Germinal center (tissue), 1 donor: Measurements from ENCODE around the gene TRIAP1.

Experiments
- DNase-seq: peaks from one replicate; pipeline ENCODE4 v3.0.0; 2012; ENCODE audit warnings: mixed read lengths, low spot score

The TRIAP1 gene

DNA sequence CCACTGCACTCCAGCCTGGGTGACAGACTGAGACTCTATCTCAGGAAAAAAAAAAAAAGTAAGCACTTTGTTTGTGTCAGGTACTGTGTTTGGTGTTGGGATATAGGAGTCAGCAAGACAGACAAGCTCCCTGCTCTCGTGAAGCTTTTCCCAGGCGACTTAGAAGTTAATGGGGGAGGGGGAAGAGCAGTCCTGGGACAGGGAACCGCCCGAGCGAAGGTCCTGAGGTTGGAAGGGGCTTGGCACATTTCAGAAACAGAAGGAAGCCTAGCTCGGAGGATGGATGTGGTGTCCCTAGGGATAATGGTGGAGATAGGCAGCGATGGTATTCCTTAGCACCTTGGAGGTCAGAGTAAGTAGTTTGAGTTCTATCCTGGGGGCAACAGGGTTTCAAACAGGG is 16.8 kb downstream of the TRIAP1 start:
- no peak for DNase-seq

DNA sequence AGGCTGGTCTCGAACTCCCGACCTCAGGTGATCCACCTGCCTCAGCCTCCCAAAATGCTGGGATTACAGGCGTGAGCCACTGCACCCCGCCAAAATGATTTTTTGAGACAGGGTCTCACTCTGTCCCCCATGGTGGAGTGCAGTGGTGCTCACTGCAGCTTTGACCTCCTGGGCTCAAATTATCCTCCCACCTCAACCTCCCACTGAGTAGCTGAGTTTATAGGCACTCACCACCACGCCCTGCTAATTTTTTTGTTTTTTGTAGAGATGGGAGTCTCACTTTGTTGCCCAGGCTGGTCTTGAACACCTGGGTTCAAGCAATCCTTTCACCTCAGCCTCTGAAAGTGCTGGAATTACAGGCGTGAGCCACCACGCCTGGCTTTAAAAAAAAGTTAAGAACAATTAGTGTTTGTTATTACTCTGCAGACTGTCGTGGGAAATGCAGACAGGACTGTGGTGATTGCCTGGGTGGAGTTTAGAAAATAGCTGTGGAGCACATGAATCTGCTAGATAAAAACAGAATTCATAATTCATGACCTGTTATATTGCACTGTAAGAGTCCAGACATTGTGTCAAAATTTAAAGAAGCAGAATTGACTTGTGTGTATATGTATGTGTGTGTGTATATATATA is 17.5 kb downstream of the TRIAP1 start:
- DNase-seq: no peak

DNA sequence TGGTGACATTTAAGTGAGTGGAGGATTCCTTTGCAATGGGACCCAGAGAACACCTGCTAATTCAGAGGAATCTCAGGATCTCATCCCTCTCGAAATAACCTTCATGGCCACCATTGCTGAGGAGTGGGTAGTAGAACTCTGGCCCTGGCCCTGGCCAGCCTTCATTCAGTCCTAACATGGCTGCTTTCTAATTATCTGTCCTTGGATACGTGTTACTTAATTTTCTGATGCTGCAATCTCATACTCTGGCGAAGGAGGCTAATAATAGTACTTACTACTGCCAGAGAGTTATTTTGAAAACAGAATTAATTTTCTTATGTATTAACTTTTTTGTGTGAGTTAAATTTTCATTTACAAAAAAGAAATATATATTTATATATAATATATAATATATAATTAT is 20.4 kb downstream of the TRIAP1 start:
- DNase-seq: no peak

DNA sequence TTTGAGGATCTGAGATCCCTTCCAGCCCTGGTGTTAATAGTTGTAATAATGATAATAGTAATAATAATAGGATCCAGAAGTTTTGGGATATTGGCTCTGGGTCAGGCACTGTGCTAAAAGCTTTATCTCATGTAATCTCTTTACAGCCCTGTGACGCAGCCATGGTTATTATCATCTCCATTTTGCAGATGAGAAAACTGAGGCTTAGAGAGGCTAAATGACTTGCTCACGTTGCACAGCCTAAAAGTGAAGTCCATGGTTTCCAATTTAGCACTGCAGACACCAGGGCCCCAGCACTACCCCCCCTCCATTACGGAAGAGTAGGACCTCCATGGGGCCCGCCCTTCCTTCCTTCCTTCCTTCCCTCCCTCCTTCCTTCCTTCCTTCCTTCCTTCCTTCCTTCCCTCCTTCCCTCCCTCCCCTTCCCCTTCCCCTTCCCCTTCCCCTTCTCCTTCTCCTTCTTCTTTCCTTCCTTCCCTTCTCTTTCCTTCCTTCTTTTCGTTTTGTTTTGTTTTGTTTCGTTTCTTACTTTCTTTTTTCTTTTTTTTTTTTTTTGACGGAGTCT is 23.2 kb downstream of the TRIAP1 start:
- no peak for DNase-seq

DNA sequence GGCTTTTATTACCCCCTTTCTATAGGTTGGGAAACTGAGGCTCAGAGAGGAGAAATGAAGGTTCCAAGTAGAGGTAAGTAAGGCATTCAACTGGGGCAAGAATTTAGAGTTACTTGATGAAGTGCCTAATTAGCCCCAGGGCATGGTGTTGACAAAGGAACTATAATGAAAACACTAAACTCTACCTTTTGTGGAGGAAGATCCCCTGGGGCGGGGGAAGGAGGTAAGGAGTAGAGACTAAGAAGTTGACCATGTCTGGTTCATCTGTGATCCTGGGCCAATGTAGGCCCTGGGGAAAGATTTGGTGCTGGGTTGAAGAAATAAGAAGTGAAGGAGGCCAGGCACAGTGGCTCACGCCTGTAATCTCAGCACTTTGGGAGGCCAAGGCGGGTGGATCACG is 24.5 kb downstream of the TRIAP1 start:
- DNase-seq: no peak

DNA sequence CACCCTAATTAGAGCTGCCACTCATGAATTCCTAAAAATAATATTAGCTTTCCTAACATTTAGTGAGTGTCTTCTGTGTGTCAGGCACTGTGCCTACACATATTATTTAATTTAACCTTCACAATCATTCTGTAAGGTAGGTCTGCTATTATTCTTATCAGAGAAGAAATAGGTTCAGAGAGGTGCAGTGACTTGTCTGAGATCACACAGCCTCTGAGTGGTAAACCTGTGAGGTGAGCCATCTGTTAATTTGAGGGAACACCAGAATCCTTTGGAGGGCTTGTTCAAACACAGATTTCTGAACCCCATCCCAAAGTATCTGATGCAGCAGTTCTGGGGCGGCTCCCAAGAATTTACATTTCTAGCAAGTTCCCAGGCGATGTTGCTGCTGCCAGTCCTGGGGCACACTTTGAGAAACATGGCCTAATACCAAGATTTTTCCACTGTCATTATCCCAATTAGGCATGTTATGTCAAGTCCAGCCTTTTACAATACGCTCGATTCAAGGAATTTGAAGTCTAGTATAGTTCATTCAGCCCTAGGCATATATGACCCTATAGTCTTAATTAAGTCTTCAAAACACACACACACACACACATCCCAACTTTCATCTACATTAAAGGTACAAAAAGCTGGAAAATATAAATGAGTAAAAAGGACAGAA is 28.1 kb downstream of the TRIAP1 start:
- DNase-seq: no peak

DNA sequence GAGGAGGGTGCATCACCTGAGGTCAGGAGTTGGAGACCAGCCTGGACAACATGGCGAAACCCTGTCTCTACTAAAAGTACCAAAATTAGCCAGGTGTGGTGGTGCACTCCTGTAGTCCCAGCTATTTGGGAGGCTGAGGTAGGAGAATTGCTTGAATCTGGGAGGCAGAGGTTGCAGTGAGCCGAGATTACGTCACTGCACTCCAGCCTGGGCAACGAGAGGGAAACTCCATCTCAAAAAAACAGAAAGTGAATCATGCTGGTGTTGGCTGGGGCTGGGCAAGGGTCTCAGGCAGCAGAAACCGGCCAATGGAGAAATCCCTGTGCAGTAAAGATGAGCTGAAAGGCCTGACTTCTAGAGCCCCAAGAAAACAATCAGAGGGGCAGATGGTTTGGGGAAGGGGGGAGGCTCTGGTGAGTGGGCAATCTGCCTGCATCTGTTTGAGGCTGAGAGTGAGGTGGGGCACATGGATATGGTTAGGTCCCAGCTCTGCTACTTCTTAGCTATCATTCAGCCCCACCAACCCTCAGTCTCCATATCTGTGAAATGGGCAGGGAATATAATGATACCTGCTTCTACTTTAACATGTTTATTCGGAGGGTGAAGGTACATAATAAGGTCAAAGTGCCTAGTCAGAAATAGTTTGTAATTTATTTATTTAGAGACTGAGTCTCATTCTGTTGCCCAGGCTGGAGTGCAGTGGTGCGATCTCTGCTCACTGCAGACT is 29.5 kb downstream of the TRIAP1 start:
- DNase-seq: no peak

DNA sequence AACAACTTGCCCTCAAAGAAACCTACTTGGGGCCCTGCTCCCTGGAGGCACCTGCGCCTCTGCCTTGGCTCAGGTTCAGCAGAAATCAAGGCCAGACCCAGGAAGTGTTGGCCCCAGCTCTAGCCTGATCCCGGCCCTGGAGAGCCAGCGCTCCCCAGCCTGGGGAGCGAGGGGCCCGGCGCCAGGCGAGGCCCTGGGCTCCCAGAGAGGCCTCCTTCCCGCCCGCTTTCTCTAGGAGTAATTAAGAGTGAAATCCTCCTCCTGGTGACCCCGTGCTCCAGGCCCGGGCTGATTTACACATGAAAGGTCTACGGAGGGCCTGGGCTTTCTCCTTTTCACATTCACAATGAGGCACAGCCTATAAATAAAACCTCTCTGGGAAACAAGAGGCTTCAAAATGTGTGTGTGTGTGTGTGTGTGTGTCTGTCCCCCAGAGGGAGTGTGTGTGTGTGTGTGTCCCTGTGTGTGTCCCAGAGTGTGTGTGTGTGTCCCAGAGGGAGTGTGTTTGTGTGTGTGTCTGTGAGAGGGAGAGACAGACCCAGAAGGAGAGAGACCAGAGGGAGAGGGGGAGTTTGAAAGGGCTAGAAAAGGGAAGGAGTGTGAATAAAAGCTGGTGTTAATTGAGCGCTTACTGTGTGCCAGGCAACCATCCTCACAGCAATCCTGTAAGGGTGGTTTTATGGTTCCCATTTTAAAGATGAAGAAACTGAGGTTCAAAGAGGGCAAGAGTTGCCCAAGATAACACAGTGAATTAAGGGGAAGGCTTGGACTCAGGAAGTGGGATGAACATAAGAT is 32.1 kb downstream of the TRIAP1 start:
- no peak for DNase-seq

DNA sequence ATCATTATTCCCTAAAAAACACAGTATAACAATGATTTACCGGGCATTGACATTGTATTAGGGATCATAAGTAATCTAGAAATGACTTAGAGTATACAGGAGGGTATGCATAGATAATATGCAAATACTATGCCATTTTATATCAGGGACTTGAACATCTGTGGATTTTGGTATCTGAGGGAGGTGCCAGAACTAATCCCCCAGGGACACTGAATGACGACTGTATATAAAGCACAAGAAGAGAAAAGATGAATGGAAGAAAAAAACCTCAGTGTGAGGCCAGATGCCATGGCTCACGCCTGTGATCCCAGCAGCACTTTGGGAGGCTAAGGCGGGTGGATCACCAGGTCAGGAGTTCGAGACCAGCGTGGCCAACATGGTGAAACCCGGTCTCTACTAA is 33.8 kb downstream of the TRIAP1 start:
- DNase-seq: no peak

DNA sequence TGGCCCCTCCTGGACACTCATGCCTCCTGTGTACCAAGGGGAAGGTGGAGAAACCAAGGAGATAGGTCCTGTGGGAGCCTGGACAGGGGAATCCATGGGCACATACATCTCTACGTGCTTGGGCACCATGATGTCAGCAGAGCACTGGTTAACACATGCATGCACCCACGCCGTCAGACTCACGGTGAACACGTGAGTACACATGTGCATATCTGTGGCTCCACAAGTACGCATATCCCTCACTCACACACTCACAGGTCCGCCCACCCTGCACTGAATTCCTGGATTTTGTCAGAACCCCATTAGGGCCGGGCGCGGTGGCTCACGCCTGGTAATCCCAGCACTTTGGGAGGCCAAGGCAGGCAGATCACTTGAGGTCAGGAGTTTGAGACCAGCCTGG is 37.4 kb downstream of the TRIAP1 start:
- no peak for DNase-seq

DNA sequence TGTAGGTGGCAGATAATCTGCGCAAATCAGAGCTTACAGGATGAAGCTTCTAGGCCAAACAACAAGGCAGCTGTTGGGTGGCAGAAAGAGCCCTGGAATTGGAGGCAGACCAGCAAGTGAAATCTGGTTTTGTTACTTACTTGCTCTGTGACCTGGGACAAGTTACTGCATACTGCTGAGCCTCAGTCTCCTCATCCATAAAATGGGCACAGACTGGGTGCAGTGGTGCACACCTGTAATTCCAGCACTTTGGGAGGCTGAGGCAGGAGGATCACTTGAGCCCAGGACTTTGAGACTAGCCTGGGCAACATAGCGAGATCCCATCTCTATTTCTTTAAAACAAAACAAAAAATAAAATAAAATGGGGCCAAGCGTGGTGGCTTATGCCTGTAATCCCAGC is 39.6 kb downstream of the TRIAP1 start:
- no peak for DNase-seq

DNA sequence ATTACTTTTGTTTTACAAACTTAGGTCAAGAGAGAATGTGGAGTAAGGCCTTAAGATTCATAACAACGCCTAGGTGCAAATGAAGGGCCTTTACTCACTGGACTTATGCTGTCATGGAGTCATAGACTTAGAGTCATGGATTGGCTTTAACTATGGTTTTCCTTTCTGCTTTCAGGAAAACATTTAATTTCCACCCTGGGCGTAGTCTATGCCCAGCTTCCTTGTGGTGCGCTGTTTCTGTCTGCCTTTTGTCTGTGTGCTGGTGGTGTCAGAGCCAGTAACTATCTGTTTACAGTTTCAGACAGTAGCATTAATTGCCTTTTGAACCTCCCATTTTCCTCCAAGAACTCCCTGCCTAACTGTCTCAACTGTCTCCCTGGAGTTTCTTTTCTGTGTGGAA is 40.1 kb downstream of the TRIAP1 start:
- no peak for DNase-seq

DNA sequence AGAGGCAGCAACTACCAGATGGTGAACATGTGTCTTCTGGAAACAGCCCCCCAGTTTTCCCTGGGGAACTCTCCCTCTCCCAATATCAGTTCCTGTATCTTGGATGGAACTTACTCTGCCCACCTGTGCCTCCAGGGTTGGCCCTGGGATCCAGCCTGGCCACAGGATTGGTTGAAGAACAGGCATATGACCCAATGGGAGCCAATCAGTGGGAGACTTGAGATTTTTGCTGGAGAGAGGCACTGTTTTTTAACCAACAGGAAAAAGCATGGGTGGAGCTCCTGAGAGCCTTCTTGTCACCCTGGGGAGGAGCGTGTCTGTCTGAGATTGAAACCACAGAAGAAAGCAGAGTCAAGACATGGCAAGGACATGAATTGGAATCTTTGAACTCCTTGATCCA is 41.9 kb downstream of the TRIAP1 start:
- DNase-seq: no peak

DNA sequence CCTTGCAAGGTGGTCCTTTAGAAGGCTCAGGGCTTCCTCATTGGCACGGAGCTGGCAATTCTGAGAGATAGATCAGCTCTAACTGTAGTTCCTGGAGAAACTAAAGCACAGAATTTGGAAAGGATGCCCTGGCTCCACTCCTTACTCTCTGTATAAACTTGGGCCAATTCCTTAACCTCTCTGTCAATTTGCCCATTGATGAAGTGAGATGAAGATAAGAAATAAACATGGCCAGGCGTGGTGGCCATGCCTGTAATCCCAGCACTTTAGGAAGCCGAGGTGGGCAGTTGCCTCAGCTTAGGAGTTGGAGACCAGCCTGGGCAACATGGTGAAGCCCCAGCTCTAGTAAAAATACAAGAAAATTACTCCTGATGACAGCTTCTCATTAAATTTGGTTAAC is 42.3 kb downstream of the TRIAP1 start:
- no peak for DNase-seq

DNA sequence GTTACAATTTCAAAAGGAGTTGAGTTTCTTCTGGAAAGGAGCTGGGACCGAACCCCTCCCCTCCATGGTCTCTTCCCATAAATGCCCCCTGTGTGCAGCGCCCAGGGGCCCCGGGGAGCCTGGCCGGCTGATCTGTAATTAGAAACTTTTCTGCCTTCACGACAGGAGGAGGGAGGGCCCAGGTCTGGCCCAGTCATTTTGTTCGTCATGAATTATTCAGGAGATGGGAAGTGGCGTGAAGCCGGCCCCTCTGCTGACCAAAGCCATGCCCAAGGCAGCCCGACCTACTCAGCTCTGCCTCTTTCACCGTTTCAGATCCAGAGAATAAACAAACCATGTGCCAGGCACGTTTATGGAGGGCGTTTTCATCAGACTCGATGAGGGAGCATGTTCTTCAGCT is 44.0 kb downstream of the TRIAP1 start:
- no peak for DNase-seq

DNA sequence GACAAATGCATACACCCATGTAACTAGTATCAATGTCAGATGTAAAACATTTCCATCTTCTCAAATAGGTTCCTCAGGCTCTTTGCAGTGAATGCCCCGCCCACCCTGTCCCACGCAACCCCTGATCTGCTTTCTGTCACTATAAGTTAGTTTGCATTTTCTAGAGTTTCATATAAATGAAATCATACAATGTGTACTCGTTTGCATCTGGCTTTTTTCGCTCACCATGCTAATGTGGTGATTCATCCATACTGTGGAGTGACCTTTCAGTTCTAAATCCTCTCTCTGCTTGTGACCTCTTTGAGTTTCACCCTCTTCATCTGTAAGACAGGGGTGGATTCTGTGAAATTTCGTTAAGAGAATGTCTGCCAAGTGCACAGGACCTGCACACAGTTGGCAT is 46.7 kb downstream of the TRIAP1 start:
- DNase-seq: no peak

DNA sequence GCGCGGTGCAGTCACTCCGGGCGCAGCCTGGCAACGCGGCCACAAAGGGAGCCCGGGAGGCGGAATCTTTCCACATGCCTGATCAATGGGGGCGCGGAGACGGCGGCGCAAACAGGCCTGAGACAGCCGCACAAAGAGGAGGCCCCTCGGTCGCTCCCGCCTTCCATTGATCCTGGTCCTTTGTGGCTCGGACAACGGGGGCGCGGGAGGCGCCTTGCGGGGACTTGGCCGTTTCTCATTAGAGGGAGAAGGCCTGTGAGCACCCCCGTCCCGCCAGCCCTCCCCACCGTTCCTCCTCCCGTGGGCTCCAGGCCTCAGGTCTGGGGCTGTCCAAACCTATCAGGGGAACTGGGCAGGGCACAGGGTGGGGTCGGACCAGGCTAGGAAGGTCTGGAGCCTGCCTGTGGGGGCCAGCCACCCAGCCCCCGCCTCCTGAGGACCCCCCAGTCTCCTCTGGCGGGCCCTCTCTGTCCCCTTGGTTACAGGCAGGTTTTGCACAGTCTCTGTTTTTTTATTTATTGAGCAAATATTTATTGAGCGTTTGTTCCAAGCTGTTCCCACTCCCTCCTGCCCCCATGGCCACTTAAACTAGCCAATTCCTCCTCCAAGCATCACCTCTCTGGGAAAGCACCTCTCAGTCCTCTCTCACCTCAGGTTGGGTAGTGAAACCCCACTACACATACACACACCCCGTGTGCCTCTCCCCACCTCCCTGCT is 48.2 kb downstream of the TRIAP1 start:
- no peak for DNase-seq

DNA sequence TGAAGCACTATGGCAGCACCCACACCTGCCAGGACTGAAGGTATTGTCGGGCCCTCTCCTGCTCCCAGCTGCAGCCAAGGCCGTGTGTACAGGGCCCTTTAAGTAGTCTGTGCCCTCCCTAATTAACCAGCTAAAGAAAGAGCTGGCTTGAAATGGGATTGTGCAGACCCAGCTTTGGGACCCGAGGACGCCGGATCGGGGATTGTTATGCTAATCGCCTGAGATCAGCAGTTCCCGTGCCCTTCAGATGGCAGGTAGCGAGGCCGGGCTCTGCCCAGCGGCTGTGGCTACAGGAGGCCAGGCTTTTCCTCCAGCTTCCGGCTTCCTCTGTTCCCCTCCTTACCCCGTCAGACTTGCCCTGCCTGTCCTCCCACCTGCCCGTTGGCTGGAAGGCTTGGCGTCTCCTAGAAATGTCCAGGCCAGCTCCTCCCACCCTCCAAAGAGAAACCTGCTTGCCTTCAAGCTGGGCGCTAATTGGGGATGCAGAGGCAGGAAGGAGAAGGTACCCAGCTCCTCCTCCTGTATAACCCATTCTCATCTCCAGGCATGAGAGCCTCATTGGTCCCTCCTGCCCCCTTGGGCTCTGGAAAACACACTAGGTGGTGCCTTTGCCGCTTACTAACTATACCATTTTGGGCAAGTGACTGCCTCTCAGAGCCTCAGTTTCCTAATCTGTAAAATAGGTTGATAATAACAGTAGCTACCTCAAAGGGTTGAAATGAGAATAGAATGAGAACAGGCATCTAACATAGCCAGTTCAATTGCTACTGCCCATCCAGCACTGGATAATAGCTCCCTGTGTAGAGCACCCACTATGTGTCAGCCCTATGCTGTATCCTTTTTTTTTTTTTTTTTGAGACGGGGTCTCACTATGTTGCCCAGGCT is 51.5 kb downstream of the TRIAP1 start:
- no peak for DNase-seq
